HepG2 (cell line): Measurements from ENCODE around the gene CELSR2. TPM values are rescaled to one million over a fixed set of nuclear protein-coding genes. Genes with fewer than 3 reads are reported as not detected.
A peak's percentile ranks its signal among the peaks of the same experiment; 100 is the strongest.

Experiments used
- KDM4B ChIP-seq: sonication (generic); formaldehyde crosslinking; IDR thresholded peaks from 2 replicates; pipeline ENCODE4 v1.4.0; 2020; ENCODE audit warnings: missing genetic modification reagents
- MAF1 ChIP-seq: sonication (generic); formaldehyde crosslinking; IDR thresholded peaks from 2 replicates; pipeline ENCODE4 v1.5.0; 2020; ENCODE audit warnings: missing genetic modification reagents, borderline replicate concordance
- MZF1 ChIP-seq: sonication (generic); formaldehyde crosslinking; IDR thresholded peaks from 2 replicates; pipeline ENCODE4 v1.8.1; 2023; ENCODE audit warnings: mild to moderate bottlenecking, missing genetic modification reagents, borderline replicate concordance
- SMARCC2 ChIP-seq: fragments of 450-650 bp; IDR thresholded peaks from 2 replicates; pipeline ENCODE4 v1.6.1; 2017; ENCODE audit warnings: antibody characterized with exemption, mild to moderate bottlenecking
- SP1 ChIP-seq, 2 experiments: fragments of 450-650 bp in 1 of 2; sonication (generic) in 1 of 2; formaldehyde crosslinking in 1 of 2; IDR thresholded peaks; 2 replicates each; pipeline versions ENCODE4 v1.4.0 to v1.6.1; 2016 to 2020; ENCODE audit warnings: missing genetic modification reagents in 1 of 2
- SP5 ChIP-seq: IDR thresholded peaks from 2 replicates; pipeline ENCODE4 v1.6.1; 2016; ENCODE audit warnings: low read depth, borderline replicate concordance
- STAT5B ChIP-seq: sonication (generic); formaldehyde crosslinking; IDR thresholded peaks from 2 replicates; pipeline ENCODE4 v1.4.0; 2020; ENCODE audit warnings: missing genetic modification reagents
- TEAD2 ChIP-seq: sonication (generic); formaldehyde crosslinking; IDR thresholded peaks from 2 replicates; pipeline ENCODE4 v1.9.0; 2021; ENCODE audit warnings: missing genetic modification reagents
- YY1 ChIP-seq: IDR thresholded peaks from 2 replicates; pipeline ENCODE4 v1.6.1; 2011; ENCODE audit warnings: low read length, low read depth, moderate library complexity, mild to moderate bottlenecking; ENCODE audit not compliant: insufficient read depth, insufficient replicate concordance
- ZNF253 ChIP-seq: sonication (generic); formaldehyde crosslinking; IDR thresholded peaks from 2 replicates; pipeline ENCODE4 v1.8.0; 2022; ENCODE audit warnings: mild to moderate bottlenecking, missing genetic modification reagents, borderline replicate concordance
- ZNF292 ChIP-seq: sonication (generic); formaldehyde crosslinking; IDR thresholded peaks from 2 replicates; pipeline ENCODE4 v1.8.1; 2022; ENCODE audit warnings: mild to moderate bottlenecking, low read depth, missing genetic modification reagents, borderline replicate concordance
- ZNF367 ChIP-seq: sonication (generic); formaldehyde crosslinking; IDR thresholded peaks from 2 replicates; pipeline ENCODE4 v1.4.0; 2020; ENCODE audit warnings: missing genetic modification reagents, borderline replicate concordance
- ZNF496 ChIP-seq: sonication (generic); formaldehyde crosslinking; IDR thresholded peaks from 2 replicates; pipeline ENCODE4 v1.8.1; 2023; ENCODE audit warnings: mild to moderate bottlenecking, moderate library complexity, missing genetic modification reagents; ENCODE audit not compliant: insufficient replicate concordance
- polyA plus RNA-seq, 8 experiments: library from polyadenylated mRNA; depleted of rRNA in 3 of 8; stranded (reverse) in 7 of 8; unstranded in 1 of 8; fragments of >200 nt; fragmentation: Illumina TruSeq in 4 of 8; extraction: Trizol in 4 of 8; gene quantifications; 2 replicates each; pipeline versions ENCODE4 v1.2.1 to v1.2.3, GENCODE V29; 2011 to 2016; ENCODE audit warnings: low read depth in 4 of 8, missing spikeins in 1 of 8, mixed read lengths in 1 of 8; ENCODE audit not compliant: insufficient read depth in 1 of 8
- total RNA-seq, 5 experiments: library from RNA; depleted of rRNA; stranded (reverse); fragments of >200 nt; fragmentation: Illumina TruSeq; extraction: Trizol; gene quantifications; 2 replicates each; pipeline ENCODE4 v1.2.3, GENCODE V29; 2016; ENCODE audit warnings: low read depth in 1 of 5
- TF ChIP-seq, protein P1 (sequence below): IDR thresholded peaks from 2 replicates; pipeline ENCODE4 v1.6.1; 2016; ENCODE audit warnings: low read depth, control low read depth
- TF ChIP-seq, protein P2 (sequence below): sonication (generic); formaldehyde crosslinking; IDR thresholded peaks from 2 replicates; pipeline ENCODE4 v1.5.1; 2020; ENCODE audit warnings: mild to moderate bottlenecking, moderate library complexity, missing genetic modification reagents
- TF ChIP-seq, protein P3 (sequence below): sonication (generic); formaldehyde crosslinking; IDR thresholded peaks from 2 replicates; pipeline ENCODE4 v1.5.1; 2020; ENCODE audit warnings: mild to moderate bottlenecking, missing genetic modification reagents, borderline replicate concordance
- TF ChIP-seq, protein P4 (sequence below): sonication (generic); formaldehyde crosslinking; IDR thresholded peaks from 2 replicates; pipeline ENCODE4 v1.5.1; 2020; ENCODE audit warnings: missing genetic modification reagents, mild to moderate bottlenecking, borderline replicate concordance
- TF ChIP-seq, protein P5 (sequence below): sonication (generic); formaldehyde crosslinking; IDR thresholded peaks from 2 replicates; pipeline ENCODE4 v1.5.0; 2020; ENCODE audit warnings: missing genetic modification reagents, mild to moderate bottlenecking, borderline replicate concordance

Gene CELSR2
- total and polyA plus RNA-seq, 2 of the 13 experiments (the other 11 are each of a cell fraction or from before 2014, with no cell fraction given) = 4.0 to 6.6 TPM

DNA sequence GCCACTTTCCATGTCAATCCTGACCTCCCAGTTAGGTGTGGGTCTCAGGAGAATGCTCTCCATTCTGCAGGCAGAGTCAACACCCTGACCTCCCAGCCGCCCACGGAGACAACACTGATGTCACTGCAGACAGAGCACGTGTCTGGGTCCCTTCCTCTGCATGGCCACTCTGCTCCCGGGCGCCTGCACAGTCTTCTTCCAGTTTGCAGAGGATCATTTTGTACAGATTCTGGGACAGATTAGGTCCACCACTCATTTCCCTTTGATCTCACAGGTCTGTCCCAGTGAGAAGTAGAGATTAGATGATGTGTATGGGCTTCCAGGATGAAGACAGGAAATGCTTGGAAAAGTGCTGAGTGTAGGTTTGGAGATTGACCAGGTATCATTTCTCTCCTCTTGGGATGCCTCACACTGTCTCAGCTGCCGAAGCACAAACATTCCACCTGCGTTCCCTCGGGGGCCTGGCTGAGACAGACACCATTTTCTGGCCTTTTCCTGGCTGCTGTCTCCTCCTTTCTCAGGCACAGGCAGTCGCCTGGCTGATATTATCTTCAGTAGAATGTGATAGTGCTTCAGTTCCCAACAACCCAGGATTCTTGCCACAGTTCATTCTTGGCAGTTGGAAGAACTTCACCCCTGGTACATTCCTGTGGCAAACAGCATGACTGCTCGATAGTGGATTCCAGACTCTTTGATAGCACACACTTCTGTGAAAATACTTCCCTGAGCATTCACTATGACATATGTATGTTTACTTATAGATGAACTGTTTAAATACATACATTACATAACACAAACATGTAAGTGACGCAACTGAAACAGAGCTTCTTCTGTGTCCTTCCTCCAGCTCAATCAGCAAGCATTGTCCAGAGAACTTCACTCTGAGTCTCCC lies 49.6 kb downstream of the CELSR2 start (continued):
- TF ChIP-seq, protein P1, sequence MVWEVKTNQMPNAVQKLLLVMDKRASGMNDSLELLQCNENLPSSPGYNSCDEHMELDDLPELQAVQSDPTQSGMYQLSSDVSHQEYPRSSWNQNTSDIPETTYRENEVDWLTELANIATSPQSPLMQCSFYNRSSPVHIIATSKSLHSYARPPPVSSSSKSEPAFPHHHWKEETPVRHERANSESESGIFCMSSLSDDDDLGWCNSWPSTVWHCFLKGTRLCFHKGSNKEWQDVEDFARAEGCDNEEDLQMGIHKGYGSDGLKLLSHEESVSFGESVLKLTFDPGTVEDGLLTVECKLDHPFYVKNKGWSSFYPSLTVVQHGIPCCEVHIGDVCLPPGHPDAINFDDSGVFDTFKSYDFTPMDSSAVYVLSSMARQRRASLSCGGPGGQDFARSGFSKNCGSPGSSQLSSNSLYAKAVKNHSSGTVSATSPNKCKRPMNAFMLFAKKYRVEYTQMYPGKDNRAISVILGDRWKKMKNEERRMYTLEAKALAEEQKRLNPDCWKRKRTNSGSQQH = peak; percentile 79
- TF ChIP-seq, protein P2, sequence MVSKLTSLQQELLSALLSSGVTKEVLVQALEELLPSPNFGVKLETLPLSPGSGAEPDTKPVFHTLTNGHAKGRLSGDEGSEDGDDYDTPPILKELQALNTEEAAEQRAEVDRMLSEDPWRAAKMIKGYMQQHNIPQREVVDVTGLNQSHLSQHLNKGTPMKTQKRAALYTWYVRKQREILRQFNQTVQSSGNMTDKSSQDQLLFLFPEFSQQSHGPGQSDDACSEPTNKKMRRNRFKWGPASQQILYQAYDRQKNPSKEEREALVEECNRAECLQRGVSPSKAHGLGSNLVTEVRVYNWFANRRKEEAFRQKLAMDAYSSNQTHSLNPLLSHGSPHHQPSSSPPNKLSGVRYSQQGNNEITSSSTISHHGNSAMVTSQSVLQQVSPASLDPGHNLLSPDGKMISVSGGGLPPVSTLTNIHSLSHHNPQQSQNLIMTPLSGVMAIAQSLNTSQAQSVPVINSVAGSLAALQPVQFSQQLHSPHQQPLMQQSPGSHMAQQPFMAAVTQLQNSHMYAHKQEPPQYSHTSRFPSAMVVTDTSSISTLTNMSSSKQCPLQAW (CRISPR knock-in tag) = peak; percentile 79
- TF ChIP-seq, protein P3, sequence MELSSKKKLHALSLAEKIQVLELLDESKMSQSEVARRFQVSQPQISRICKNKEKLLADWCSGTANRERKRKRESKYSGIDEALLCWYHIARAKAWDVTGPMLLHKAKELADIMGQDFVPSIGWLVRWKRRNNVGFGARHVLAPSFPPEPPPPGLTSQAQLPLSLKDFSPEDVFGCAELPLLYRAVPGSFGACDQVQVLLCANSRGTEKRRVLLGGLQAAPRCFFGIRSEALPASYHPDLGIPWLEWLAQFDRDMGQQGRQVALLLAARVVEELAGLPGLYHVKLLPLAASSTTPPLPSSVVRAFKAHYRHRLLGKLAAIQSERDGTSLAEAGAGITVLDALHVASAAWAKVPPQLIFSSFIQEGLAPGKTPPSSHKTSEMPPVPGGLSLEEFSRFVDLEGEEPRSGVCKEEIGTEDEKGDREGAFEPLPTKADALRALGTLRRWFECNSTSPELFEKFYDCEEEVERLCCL (CRISPR knock-in tag) = no peak
- no peak for TF ChIP-seq ZNF367 (CRISPR knock-in tag)
- peak; percentile 20; the same call in 1 of the 2 replicates for TF ChIP-seq KDM4B (CRISPR knock-in tag)
- peak; percentile 38 for TF ChIP-seq YY1
- TF ChIP-seq, protein P4, sequence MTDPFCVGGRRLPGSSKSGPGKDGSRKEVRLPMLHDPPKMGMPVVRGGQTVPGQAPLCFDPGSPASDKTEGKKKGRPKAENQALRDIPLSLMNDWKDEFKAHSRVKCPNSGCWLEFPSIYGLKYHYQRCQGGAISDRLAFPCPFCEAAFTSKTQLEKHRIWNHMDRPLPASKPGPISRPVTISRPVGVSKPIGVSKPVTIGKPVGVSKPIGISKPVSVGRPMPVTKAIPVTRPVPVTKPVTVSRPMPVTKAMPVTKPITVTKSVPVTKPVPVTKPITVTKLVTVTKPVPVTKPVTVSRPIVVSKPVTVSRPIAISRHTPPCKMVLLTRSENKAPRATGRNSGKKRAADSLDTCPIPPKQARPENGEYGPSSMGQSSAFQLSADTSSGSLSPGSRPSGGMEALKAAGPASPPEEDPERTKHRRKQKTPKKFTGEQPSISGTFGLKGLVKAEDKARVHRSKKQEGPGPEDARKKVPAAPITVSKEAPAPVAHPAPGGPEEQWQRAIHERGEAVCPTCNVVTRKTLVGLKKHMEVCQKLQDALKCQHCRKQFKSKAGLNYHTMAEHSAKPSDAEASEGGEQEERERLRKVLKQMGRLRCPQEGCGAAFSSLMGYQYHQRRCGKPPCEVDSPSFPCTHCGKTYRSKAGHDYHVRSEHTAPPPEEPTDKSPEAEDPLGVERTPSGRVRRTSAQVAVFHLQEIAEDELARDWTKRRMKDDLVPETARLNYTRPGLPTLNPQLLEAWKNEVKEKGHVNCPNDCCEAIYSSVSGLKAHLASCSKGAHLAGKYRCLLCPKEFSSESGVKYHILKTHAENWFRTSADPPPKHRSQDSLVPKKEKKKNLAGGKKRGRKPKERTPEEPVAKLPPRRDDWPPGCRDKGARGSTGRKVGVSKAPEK (CRISPR knock-in tag) = no peak
- no peak for TF ChIP-seq SMARCC2
- no peak for TF ChIP-seq MZF1
- TF ChIP-seq SP1 (IDR thresholded peaks at IDR 0.05) = no peak
- 0 out of 2 replicates have a peak, but pooled peaks have one; percentile 4 for TF ChIP-seq SP1 (CRISPR knock-in tag; IDR thresholded peaks at IDR 0.05)
- no peak for TF ChIP-seq MAF1 (CRISPR knock-in tag)
- TF ChIP-seq ZNF496 (CRISPR knock-in tag) = no peak
- TF ChIP-seq ZNF292 (CRISPR knock-in tag) = peak; percentile 58; the same call in 1 of the 2 replicates
- TF ChIP-seq STAT5B (CRISPR knock-in tag) = no peak
- peak; percentile 77; the same call in 1 of the 2 replicates for TF ChIP-seq ZNF253
- TF ChIP-seq SP5 (CRISPR knock-in tag) = no peak; the same call in 1 of the 2 replicates
- TF ChIP-seq, protein P5, sequence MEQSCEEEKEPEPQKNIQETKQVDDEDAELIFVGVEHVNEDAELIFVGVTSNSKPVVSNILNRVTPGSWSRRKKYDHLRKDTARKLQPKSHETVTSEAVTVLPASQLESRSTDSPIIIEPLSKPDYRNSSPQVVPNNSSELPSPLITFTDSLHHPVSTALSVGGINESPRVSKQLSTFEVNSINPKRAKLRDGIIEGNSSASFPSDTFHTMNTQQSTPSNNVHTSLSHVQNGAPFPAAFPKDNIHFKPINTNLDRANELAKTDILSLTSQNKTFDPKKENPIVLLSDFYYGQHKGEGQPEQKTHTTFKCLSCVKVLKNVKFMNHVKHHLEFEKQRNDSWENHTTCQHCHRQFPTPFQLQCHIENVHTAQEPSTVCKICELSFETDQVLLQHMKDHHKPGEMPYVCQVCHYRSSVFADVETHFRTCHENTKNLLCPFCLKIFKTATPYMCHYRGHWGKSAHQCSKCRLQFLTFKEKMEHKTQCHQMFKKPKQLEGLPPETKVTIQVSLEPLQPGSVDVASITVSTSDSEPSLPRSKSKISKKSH (CRISPR knock-in tag) = peak; percentile 70; the same call in 1 of the 2 replicates
- TF ChIP-seq TEAD2 (CRISPR knock-in tag) = no peak
